Stimulated activated CD8-positive, alpha-beta memory T cell treated with anti-CD3 and anti-CD28 coated beads, Interleukin-2, amount 100 ng/mL, for 1 hour (primary cell): ENCODE data around the gene AARS2.

ENCODE experiments used
- DNase-seq, 2 donors: peaks; one replicate each; pipeline ENCODE4 v3.0.0-alpha.2; 2020; ENCODE audit warnings: low read depth in 2 of 2

The AARS2 gene

GRCh38 chr6:44275749-44276648 lies 37.1 kb downstream of the AARS2 start:
- DNase-seq = no peak

DNA sequence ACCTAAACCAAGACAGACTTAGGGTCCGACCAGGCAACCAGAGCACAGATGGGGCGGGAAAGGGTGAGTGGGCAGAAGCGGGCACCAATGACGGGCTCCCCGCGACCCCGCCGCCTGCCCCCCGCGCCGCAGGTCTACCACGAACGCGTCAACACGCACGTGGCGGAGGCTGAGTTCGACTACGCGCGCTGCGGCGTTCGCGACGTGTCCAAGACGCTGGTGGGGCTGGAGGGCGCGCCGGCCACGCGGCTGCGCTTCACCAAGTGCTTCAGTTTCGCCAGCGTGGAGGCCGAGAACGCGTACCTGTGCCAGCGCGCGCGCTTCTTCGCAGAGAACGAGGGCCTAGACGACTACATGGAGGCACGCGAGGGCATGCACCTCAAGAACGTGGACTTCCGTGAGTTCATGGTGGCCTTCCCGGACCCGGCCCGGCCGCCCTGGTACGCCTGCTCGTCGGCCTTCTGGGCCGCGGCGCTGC lies 37.8 kb downstream of the AARS2 start:
- DNase-seq = no peak

- DNase-seq = no peak
Measured at GRCh38 chr6:44273617-44274016, 39.5 kb downstream of the AARS2 start.

DNA sequence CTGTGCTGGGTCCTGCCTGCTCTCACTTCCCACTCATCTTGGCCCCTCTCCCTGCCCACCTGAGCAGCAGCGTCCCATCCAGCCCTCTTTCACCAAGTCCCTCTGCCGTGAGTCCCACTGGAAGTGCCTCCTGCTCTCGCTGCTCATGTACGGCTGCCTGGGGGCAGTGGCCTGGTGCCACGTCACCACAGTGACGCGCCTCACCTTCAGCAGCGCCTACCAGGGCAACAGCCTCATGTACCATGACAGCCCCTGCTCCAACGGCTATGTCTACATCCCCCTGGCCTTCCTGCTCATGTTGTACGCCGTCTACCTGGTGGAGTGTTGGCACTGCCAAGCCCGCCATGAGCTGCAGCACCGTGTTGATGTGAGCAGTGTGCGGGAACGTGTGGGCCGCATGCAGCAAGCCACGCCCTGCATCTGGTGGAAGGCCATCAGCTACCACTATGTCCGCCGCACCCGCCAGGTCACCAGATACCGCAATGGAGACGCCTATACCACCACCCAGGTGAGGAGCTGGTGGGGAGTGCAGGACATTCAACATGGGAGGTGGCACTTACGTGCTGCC lies 40.1 kb downstream of the AARS2 start:
- no peak for DNase-seq

DNA sequence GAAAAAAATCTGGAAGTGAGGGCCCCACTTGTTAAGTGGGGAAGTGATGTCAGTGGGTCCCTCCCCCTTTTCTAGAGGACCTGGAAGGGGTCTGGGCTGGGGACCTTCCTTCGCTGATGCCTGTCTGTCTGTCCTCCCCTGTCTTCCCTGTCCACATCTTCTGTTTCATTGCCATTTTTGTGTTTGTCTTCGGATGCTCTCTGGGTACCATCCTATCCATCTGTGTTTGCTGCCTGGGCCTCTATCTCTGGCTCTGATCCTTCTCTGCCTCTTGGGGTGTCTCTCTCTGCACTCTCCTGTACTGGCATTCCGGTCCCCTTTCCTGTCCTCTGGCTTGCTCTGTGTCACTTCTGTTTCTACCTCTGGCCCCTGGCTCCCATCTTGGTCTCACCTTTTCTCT lies 40.6 kb downstream of the AARS2 start:
- DNase-seq = no peak

DNA sequence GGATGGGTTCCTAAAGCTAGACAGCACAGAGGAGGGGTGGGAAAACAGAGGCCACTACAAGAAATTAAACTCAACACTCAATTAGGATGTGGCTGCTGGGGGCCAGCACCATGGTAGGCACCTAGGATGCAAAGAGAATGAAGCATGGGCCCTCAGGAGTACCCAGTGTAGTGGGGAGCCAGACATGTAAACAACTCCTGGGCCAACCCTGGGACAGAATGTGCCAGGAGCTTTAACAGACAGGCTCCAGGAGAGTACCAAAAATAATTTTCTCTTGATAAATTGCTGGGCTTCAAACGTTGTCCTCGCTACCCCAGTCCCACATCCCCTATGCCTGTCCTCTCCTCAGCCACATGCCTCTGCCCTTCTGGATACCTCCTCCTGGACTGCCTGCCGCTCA lies 41.2 kb downstream of the AARS2 start:
- no peak for DNase-seq

GRCh38 chr6:44271406-44271723 lies 41.8 kb downstream of the AARS2 start:
- no peak for DNase-seq

DNA sequence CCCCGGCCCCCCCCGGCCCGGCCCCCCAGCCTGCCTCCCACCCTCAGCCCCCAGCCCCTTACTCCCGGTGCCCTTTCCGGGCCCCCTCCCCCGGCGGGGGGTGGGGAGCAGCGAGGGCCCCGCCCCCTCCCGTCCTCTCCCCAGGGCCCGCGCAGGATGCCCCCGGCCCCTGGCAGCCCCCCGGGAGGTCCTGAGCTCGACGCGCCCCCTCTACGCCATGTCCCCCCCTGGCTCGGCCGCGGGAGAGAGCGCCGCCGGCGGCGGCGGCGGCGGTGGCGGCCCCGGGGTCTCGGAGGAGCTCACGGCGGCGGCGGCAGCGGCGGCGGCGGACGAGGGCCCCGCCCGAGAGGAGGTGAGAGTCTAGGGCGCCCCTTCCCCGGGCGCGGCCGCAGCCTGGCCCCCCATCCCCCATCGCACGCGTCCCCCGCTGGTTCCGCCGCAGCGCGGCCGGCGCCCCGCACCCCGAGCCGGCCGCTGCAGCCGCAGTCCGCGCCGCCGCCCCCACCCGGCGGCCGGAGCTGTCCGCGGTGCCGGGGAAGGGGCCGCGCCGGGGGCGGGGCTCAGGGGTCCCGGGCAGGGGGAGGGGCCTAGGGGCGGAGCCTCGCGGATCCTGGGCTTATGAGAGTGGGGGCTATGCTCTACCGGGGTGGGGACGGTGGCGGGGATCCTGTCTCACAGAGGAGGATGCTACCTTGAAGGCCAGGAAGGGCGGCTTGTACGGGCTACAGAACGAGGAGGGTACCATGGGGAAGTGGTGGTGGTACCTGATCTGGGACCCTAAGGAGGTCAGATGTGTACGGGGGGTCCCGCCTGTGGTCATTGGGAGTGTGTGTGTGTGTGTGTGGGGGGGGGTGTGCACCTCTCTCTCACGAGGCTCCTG lies 42.4 kb downstream of the AARS2 start:
- no peak for DNase-seq

GRCh38 chr6:44269921-44270525 lies 43.1 kb downstream of the AARS2 start, which contains the start of gene TMEM151B:
TMEM151B (plus strand) TSS chr6:44270450; CDS start chr6:44270743, 293 bp downstream.
- no peak for DNase-seq

- no peak for DNase-seq
Measured at GRCh38 chr6:44269178-44269920, 43.8 kb downstream of the AARS2 start.

- DNase-seq = no peak
Measured at GRCh38 chr6:44268095-44268628, 45.0 kb downstream of the AARS2 start.

DNA sequence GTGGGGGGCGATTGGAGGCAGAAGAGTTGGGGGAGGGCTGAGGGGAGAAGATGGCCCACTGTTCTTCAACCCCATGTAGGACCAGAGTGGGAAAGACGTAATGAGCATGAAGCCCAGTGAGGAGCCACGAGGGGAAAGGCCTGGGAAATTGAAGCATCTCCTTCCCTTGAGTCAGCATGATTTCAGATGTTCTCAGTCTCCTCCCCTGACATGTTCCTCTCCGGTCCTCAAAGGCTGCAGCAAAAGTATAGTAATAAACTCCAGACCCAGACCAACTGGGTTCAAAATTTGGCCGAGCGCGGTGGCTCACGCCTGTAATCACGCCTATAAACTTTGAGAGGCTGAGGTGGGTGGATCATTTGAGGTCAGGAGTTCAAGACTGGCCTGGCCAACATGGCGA lies 45.9 kb downstream of the AARS2 start:
- DNase-seq = no peak

GRCh38 chr6:44266347-44266746 lies 46.8 kb downstream of the AARS2 start:
- DNase-seq = no peak

DNA sequence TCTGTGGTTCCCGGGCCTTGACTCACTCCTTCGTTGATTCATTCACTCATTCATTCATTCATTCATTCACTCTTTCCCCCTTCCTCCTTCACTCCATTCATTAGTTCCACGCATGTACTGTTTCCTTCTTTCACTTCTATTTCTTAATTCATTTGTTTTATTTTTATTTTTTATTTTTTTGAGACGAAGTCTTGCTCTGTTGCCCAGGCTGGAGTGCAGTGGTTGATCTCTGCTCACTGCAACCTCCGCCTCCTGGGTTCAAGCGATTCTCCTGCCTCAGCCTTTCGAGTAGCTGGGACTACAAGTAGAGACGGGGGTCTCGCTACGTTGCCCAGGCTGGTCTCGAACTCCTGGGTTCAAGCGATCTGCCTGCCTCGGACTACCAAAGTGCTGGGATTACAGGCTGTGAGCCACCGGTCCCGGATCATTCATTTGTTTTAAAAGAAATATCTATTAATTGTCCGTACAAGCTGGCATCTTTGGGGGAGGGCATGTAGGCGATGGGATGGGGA lies 47.4 kb downstream of the AARS2 start:
- no peak for DNase-seq

GRCh38 chr6:44265007-44265721 lies 48.0 kb downstream of the AARS2 start, which contains the start of gene NFKBIE:
NFKBIE (minus strand) TSS chr6:44265551; CDS start chr6:44265346, 205 bp downstream.
- DNase-seq = peak; percentile 92 to 95

GRCh38 chr6:44264154-44265006 lies 48.8 kb downstream of the AARS2 start:
- DNase-seq = no peak

DNA sequence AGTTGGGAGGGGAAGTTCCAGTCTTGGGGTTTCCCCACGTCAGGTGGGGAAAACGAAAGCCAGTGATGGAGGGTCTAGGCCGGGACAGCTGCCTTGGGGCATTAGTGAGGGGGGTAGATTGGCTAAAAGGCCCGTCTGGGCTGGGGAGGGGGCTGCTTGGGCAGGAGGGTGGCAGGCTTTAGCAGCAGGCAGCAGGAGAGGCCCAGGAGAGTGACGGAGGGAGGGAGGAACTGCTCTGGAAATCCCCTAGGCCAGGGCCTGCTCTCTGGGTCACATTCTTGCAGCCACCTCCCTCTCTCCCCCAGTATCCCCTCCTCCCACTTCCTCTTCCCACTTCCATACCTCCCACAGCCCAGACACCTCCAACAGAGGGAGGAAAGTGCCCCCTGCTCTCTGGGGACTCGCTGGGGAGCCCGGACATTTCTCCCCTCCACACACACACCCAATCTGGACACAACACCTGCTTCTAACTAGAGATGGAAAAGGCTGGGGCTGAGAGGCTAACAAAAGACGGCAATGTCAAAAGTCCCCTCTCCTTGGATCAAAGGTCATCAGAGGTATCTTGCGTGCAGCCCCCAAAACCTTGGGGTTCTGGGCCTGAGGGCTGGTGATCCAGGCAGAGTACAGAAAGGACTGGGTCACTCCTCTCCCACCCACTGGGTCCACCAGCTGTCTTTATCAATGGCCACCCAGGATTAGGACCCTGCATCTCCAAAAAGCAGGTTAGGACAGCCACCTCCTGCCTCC lies 49.6 kb downstream of the AARS2 start:
- no peak for DNase-seq
